GM12801 (cell line): Measurements from ENCODE around the gene LGALS14.

Experiments
- TF ChIP-seq, protein P1 (sequence below): IDR thresholded peaks from one replicate; pipeline ENCODE4 v1.5.1; 2011; ENCODE audit warnings: control low read depth; ENCODE audit not compliant: insufficient read length; ENCODE audit errors: extremely low read depth

The LGALS14 gene

DNA sequence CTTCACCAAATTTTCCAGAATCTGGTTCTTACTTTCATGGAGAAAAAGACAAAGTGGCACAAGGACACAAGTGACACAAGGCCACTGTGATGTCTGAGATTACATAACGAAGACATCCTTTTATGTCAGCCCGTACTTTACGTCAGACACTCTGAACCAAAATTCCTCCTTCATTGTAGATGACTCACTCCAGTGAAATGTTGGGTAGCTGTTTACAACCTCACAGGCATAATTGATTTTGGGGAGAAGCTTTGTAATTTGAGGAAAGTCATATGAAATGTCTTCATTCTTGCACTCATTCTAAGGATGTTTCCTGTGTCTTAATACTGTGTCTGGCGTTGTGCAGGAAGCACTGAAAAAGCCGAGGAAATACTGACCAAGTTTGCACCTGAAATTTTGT lies 20.0 kb upstream of the LGALS14 start:
- TF ChIP-seq, protein P1, sequence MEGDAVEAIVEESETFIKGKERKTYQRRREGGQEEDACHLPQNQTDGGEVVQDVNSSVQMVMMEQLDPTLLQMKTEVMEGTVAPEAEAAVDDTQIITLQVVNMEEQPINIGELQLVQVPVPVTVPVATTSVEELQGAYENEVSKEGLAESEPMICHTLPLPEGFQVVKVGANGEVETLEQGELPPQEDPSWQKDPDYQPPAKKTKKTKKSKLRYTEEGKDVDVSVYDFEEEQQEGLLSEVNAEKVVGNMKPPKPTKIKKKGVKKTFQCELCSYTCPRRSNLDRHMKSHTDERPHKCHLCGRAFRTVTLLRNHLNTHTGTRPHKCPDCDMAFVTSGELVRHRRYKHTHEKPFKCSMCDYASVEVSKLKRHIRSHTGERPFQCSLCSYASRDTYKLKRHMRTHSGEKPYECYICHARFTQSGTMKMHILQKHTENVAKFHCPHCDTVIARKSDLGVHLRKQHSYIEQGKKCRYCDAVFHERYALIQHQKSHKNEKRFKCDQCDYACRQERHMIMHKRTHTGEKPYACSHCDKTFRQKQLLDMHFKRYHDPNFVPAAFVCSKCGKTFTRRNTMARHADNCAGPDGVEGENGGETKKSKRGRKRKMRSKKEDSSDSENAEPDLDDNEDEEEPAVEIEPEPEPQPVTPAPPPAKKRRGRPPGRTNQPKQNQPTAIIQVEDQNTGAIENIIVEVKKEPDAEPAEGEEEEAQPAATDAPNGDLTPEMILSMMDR, result no peak

DNA sequence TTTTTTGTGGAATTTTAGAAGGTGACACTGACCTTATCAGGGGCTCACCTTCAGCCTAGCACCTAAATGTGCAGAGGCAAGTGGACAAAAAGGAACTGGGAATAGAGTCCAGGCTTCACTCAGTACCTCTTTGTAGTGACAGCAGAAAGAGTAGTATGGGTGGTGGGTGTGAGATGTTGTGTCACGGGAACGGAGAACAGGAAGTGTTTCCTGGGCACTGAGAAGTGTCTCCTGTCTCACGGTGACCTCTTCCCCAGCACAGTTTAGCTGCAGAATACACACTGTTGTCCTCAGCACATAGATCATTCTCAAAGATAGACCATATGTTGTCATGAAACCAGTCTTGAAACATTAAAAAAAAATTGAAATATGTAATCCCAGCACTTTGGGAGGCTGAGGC lies 17.5 kb upstream of the LGALS14 start:
- TF ChIP-seq, protein P1, result no peak

DNA sequence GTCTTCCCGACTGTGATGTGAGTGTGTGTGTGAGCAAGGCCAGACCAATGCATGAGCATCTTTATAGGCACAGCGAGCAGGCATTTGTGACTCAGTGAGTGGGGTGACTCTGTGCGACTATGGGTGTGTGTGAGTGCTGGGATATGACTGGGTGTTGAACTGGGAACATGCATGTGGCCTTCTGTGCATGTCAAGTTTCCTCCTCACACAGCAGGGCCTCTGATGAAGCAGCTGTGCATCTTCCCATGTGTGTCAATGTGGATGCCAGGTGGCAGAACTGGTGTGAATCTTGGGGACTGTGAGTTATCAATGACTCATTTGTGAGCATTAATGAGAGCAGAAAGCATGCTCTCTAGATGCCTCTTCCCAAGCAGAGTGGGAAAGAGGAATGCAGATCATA lies 12.1 kb upstream of the LGALS14 start:
- TF ChIP-seq, protein P1, result no peak

DNA sequence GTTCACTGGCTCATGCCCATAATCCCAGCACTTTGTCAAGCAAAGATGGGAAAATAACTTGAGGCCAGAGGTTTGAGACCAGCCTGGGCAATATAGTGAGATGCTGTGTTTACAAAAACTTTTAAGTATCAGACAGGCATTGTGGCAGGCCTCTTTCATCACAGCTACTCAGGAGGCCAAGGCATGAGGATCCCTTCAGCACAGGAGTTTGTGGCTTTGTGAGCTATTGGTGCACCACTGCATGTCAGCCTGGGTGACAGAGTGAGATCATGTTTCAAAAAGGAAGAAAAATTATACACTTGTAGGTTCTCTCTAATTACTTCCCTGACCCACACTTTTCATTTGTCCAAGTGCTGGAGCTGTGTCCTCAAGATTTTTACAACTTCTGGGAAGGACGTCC lies 11.5 kb upstream of the LGALS14 start:
- TF ChIP-seq, protein P1, result no peak

DNA sequence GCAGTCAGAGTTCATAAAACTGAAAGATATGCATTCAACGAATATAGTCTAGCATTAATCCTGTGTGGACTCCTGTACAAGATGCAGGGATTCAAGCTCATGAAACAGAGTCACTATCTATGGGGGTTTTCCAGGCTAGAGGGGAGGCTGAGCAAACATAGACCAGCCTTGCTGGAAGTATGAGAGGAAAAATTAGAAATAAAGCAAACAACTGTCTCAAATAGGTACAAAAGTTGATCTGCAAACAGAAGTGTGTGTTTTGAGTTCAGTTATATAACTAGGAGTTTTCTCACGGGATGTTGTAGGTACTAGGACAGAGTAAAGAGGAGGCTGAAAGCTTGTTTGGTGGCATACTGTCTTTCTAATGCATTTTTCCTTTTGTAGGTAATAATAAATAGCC lies 8.5 kb upstream of the LGALS14 start:
- TF ChIP-seq, protein P1, result no peak

DNA sequence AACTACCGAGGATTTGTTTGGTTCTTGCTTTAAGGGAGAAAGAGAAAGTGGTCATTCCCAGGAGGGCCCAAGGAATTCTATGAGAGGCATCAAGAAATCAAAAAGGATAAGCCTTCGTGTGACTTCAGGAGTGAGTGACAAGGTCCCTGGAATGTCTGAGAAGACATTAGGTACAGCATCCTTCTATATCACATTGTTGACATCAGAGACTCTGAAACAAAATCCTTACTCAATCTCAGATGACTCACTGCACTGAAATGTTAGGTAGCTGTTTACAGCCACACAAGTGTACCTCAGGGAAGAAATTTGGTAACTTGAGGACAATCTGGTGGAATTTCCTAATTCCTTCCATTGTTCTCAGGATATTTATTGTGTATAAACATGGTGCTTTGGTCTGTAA lies 7.9 kb upstream of the LGALS14 start:
- TF ChIP-seq, protein P1, result no peak

DNA sequence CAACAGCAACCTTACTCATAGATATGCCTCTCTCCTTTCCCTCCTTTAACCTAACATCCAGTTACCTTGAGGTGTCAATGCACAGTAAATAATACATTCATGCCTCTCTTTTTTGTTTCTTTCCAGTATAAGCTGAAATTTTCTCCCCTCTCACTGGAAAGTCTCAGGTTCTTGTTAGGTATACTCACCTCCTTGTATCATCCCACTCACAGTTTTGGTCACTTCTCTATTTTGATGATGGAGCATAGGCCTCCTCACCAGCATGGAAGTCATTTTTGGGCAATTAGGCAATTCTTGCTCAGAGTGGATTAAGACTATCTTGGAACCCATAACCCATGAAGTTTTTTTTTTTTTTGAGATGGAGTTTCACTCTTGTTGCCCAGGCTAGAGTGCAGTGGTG lies 5.7 kb upstream of the LGALS14 start:
- TF ChIP-seq, protein P1, result no peak

DNA sequence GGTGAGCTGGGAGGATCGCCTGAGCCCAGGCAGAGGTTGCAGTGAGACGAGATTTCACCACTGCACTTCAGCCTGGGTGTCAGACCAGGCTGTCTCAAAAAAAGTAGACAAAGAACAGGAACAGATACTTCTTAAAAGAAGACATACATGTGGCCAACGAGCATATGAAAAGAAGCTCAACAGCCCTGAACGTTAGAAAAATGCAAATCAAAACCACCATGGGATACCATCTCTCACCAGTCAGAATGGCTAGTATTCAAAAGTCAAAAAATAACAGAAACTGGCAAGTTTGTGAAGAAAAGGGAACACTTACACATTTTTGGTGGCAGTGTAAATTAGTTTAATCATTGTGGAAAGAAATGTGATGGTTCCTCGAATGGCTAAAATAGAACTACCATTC lies 3.0 kb upstream of the LGALS14 start:
- TF ChIP-seq, protein P1, result no peak
